RWPE2 (cell line): ENCODE measurements around the gene HNRNPA3.

Experiments
- ATAC-seq: fragments of 200-7000 bp; cut with Tn5 transposase; 3 replicates; pipeline ENCODE4 v1.9.1; 2021; ENCODE audit warnings: low read depth
- DNase-seq: peaks from one replicate; pipeline ENCODE4 v3.0.0-alpha.2; 2020; ENCODE audit warnings: low spot score
- H3K27ac ChIP-seq: fragments of 450-650 bp; 2 replicates; pipeline ENCODE4 v1.5.1; 2017; ENCODE audit warnings: mild to moderate bottlenecking; ENCODE audit not compliant: poor library complexity, severe bottlenecking
- H3K27me3 ChIP-seq: fragments of 250-450 bp; sonication (Bioruptor Pico); 2 replicates; pipeline ENCODE4 v1.5.1; 2021; ENCODE audit warnings: mild to moderate bottlenecking, moderate library complexity; ENCODE audit not compliant: insufficient read depth, poor library complexity, severe bottlenecking
- H3K36me3 ChIP-seq: fragments of 250-450 bp; sonication (Bioruptor Pico); 2 replicates; pipeline ENCODE4 v1.5.1; 2020; ENCODE audit warnings: low read depth, mild to moderate bottlenecking, moderate library complexity
- H3K4me1 ChIP-seq: fragments of 250-450 bp; sonication (Bioruptor Pico); 2 replicates; pipeline ENCODE4 v1.5.1; 2021; ENCODE audit warnings: mild to moderate bottlenecking, moderate library complexity; ENCODE audit not compliant: insufficient read depth, poor library complexity, severe bottlenecking
- H3K4me3 ChIP-seq: fragments of 250-450 bp; sonication (Bioruptor Pico); 2 replicates; pipeline ENCODE4 v1.5.1; 2021; ENCODE audit warnings: mild to moderate bottlenecking, moderate library complexity; ENCODE audit not compliant: severe bottlenecking
- H3K9me3 ChIP-seq: fragments of 250-450 bp; sonication (Bioruptor Pico); 2 replicates; pipeline ENCODE4 v1.5.1; 2021; ENCODE audit warnings: mild to moderate bottlenecking, moderate library complexity; ENCODE audit not compliant: severe bottlenecking
- TF ChIP-seq, protein P1 (sequence below): fragments of 450-650 bp; IDR thresholded peaks from one replicate; pipeline ENCODE4 v1.5.1; 2017; ENCODE audit warnings: mild to moderate bottlenecking, moderate library complexity; ENCODE audit not compliant: poor library complexity, severe bottlenecking

Gene HNRNPA3

DNA sequence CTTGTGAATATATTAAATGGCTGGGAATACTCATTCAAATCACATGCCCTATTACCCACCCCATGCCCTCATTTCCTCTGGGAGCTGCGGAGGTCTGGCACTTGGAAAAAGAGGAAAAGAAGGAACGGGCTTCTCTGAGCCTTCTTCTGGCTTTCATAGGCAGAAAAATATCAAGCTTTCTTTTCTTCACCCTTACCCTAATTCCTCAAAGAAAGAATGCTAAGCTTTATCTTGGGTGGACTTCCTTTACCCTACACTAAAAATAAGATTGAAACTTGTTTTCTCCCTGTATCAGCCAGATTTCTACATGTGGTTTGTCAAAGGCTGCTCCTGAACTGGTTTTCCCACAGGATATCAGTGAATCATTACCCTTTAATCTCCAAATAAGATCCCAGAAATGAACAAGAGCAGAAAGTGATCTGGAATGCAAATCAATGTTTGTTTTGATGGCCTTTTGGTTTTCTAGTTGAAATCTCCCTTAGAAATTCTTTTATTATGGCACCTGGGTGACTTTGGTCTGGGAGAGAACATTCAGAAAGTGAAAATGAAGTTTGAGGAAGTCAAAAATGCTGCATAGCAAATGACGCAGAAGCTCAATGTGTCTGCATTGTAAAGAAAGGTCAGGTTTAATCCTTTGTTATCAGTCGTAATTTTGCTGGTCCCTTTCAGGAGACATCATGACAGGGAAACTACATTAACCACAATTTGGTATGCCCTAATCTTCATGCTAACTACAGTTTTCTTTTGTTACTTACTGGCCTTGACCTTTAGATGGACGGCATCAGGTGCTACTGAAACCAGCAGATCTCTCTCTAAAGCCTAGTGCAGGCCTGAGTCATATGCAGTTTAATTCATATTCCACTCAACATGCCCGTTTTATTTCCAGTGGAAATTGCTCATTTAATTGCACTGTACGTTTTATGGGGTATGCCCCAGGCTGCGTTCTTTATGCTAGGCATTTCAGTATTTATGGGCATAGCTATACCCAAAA lies 46.6 kb upstream of the HNRNPA3 start:
- H3K4me3 ChIP-seq = no peak overlapping the region
- H3K27me3 ChIP-seq = no peaks in the 10 kb centered on the region
- ATAC-seq (no peak), DNase-seq (no peak)
- TF ChIP-seq, protein P1, sequence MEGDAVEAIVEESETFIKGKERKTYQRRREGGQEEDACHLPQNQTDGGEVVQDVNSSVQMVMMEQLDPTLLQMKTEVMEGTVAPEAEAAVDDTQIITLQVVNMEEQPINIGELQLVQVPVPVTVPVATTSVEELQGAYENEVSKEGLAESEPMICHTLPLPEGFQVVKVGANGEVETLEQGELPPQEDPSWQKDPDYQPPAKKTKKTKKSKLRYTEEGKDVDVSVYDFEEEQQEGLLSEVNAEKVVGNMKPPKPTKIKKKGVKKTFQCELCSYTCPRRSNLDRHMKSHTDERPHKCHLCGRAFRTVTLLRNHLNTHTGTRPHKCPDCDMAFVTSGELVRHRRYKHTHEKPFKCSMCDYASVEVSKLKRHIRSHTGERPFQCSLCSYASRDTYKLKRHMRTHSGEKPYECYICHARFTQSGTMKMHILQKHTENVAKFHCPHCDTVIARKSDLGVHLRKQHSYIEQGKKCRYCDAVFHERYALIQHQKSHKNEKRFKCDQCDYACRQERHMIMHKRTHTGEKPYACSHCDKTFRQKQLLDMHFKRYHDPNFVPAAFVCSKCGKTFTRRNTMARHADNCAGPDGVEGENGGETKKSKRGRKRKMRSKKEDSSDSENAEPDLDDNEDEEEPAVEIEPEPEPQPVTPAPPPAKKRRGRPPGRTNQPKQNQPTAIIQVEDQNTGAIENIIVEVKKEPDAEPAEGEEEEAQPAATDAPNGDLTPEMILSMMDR = no peak
- peak overlapping the region; percentile 93 for H3K27ac ChIP-seq
- H3K9me3 ChIP-seq = no peaks in the 10 kb centered on the region
- H3K4me1 ChIP-seq = peaks cover 48% of the 10 kb centered on the region
- H3K36me3 ChIP-seq = no peaks in the 10 kb centered on the region

DNA sequence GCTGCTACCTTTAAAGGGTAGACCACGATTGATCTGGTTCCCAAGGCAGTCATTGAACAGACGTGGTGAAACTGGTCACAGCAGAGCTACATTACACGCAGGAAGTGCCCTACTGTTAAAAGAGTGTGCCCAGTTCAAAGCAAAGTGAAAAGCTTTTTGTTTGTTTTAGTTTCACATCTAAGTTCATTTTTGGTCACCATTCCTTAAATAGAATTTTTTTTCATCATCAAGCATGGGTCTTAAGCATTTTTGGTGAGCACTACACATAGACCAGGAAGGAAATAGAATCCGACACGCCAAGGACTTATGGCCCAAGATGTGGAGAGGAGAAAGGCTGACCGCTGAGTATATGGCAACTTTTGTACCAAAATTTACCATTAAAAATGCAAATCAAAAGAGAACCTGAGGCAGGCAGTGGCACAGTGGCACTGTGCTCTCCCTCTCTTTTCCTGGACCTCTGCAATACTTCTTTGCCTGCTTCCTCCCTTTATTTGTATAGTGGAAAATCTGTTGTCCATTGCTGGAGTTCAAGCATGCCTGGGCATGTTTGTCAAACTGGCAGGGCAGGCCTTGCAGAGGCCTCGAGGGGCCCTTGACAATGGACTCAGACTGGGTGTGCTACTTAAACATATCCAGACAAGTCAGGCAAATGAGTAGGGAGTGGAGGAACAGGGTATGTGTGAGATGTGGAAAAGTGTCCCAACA lies 42.6 kb upstream of the HNRNPA3 start:
- H3K4me1 ChIP-seq = peaks cover 63% of the 10 kb centered on the region
- H3K4me3 ChIP-seq = no peak overlapping the region
- no peaks in the 10 kb centered on the region for H3K36me3 ChIP-seq
- TF ChIP-seq, protein P1 = no peak
- H3K9me3 ChIP-seq = no peaks in the 10 kb centered on the region
- peak overlapping the region; percentile 93 for H3K27ac ChIP-seq
- H3K27me3 ChIP-seq = no peaks in the 10 kb centered on the region
- DNase-seq = peak; percentile 95
- ATAC-seq = peak; percentile 88

GRCh38 chr2:177171418-177171865 lies 41.2 kb upstream of the HNRNPA3 start:
- no peak overlapping the region for H3K4me3 ChIP-seq
- H3K27ac ChIP-seq = peak overlapping the region; percentile 93

DNA sequence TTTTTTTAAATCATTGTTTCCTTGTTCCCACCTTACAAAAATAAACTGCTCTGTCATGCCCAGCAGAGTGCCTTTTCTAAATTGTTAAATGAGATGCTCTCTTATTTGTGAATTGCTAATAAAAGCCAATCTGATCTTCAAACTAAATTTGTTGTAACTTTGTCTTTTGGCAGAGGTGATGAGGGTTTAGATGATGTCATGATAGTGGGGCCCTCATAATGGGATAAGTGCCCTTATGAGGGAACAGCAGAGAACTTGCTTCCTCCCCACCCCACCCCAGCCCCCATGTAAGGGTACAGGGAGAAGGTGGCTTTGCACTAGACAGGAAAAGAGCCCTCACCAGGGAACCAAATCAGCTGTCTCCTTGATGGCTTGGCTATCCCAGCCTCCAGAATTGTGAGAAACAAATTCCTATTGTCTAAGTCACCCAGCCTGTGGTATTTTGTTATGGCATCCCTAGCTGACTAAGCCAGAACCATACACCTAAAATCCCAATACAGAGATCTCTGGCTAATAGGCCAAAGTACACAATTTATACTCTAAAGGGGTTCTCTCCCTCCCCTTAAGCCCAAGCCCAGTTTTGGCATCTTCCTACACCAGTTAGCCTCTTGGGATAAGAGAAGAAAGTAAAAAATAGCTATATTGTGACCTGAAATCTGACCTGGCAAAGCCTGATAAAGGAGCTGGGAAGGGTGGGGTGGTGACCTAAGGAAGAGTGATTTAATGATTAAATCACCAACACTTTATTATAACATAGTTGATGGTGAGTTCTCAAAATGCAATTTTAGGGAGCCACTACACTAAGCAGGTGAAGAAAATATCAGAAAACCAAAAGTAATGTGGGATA lies 40.3 kb upstream of the HNRNPA3 start:
- Histone ChIP-seq H3K4me3 (no peak overlapping the region), H3K27ac (peak overlapping the region; percentile 93), H3K9me3 (no peaks in the 10 kb centered on the region), H3K4me1 (peaks cover 50% of the 10 kb centered on the region), H3K36me3 (no peaks in the 10 kb centered on the region), H3K27me3 (no peaks in the 10 kb centered on the region)
- DNase-seq (no peak), ATAC-seq (peak; percentile 71)
- TF ChIP-seq, protein P1 = no peak

More at GRCh38 chr2:177171418-177171865, 41.2 kb upstream of the HNRNPA3 start:
- peak; percentile 6; the same call in 1 of the 3 replicates for ATAC-seq
- Histone ChIP-seq H3K27me3 (no peaks in the 10 kb centered on the region), H3K36me3 (no peaks in the 10 kb centered on the region), H3K9me3 (no peaks in the 10 kb centered on the region), H3K4me1 (peaks cover 51% of the 10 kb centered on the region)
- no peak for DNase-seq
- TF ChIP-seq, protein P1 = no peak
